HEK293T (cell line): ENCODE measurements around the gene DMD.

Experiments
- CTCF ChIA-PET: fragments of 350-600 bp; formaldehyde crosslinking; extraction: SDS; loops from one replicate; lab custom pipeline; 2021; ENCODE audit warnings: antibody characterized with exemption, inconsistent platforms; lab: Yijun Ruan, JAX
- POLR2A ChIA-PET: fragments of 350-600 bp; formaldehyde crosslinking; extraction: SDS; loops from one replicate; lab custom pipeline; 2020; ENCODE audit warnings: antibody characterized with exemption, inconsistent platforms; lab: Yijun Ruan, JAX
- DNase-seq: peaks from one replicate; pipeline ENCODE4 v3.0.0; 2012; ENCODE audit warnings: mixed read lengths; ENCODE audit errors: extremely low spot score
- ARNT ChIP-seq: fragments of 450-650 bp; IDR thresholded peaks from 2 replicates; pipeline ENCODE4 v1.6.1; 2017; ENCODE audit warnings: mild to moderate bottlenecking
- BHLHE40 ChIP-seq: fragments of 450-650 bp; IDR thresholded peaks from 2 replicates; pipeline ENCODE4 v1.6.1; 2016; ENCODE audit warnings: mild to moderate bottlenecking, moderate library complexity, borderline replicate concordance
- CTBP1 ChIP-seq: fragments of 450-650 bp; IDR thresholded peaks from 2 replicates; pipeline ENCODE4 v1.6.1; 2016; ENCODE audit warnings: borderline replicate concordance
- ELF4 ChIP-seq: fragments of 450-650 bp; IDR thresholded peaks from 2 replicates; pipeline ENCODE4 v1.6.1; 2017; ENCODE audit warnings: antibody characterized with exemption
- FOXA1 ChIP-seq: fragments of 450-650 bp; IDR thresholded peaks from 2 replicates; pipeline ENCODE4 v1.6.1; 2016; ENCODE audit warnings: mild to moderate bottlenecking
- FOXK2 ChIP-seq: fragments of 450-650 bp; IDR thresholded peaks from 2 replicates; pipeline ENCODE4 v1.6.1; 2016; ENCODE audit warnings: mild to moderate bottlenecking
- FOXM1 ChIP-seq: fragments of 450-650 bp; IDR thresholded peaks from 2 replicates; pipeline ENCODE4 v1.6.1; 2017; ENCODE audit warnings: mild to moderate bottlenecking, borderline replicate concordance
- HDGF ChIP-seq: fragments of 450-650 bp; IDR thresholded peaks from 2 replicates; pipeline ENCODE4 v1.6.1; 2017; ENCODE audit warnings: antibody characterized with exemption, borderline replicate concordance
- L3MBTL2 ChIP-seq: fragments of 450-650 bp; conservative IDR thresholded peaks from 2 replicates; pipeline ENCODE4 v1.6.1; 2016; ENCODE audit warnings: mild to moderate bottlenecking
- LEF1 ChIP-seq: fragments of 450-650 bp; IDR thresholded peaks from 2 replicates; pipeline ENCODE4 v1.6.1; 2017; ENCODE audit warnings: mild to moderate bottlenecking, borderline replicate concordance
- NFRKB ChIP-seq: fragments of 450-650 bp; IDR thresholded peaks from 2 replicates; pipeline ENCODE4 v1.6.1; 2016; ENCODE audit warnings: mild to moderate bottlenecking, moderate library complexity
- PKNOX1 ChIP-seq: fragments of 450-650 bp; IDR thresholded peaks from 2 replicates; pipeline ENCODE4 v1.6.1; 2016
- SP1 ChIP-seq: fragments of 450-650 bp; IDR thresholded peaks from 2 replicates; pipeline ENCODE4 v1.6.1; 2017
- SUZ12 ChIP-seq: fragments of 450-650 bp; IDR thresholded peaks from 2 replicates; pipeline ENCODE4 v1.6.1; 2016; ENCODE audit warnings: mild to moderate bottlenecking
- TARDBP ChIP-seq: fragments of 450-650 bp; IDR thresholded peaks from 2 replicates; pipeline ENCODE4 v1.6.1; 2016
- ZNF384 ChIP-seq: fragments of 450-650 bp; IDR thresholded peaks from 2 replicates; pipeline ENCODE4 v1.6.1; 2016

Gene DMD

GRCh38 chrX:31522760-31523159 lies 1688.6 kb downstream of the DMD start:
- DNase-seq, result no peak
- ChIA-PET CTCF (no interaction called here), POLR2A (no interaction called here)
- TF ChIP-seq CTBP1 (no peak), ZNF384 (no peak), SP1 (no peak), TARDBP (no peak), PKNOX1 (no peak), ELF4 (no peak), ARNT (no peak), L3MBTL2 (no peak), BHLHE40 (no peak), LEF1 (no peak), FOXK2 (no peak), FOXA1 (no peak), HDGF (no peak), FOXM1 (no peak)

GRCh38 chrX:31521941-31522340 lies 1689.4 kb downstream of the DMD start:
- POLR2A ChIA-PET, result no interaction called here
- CTCF ChIA-PET, result no interaction called here
- TF ChIP-seq L3MBTL2 (no peak), FOXM1 (no peak), ELF4 (no peak), FOXK2 (no peak), SP1 (no peak)
- no peak for DNase-seq

- TF ChIP-seq NFRKB (no peak), BHLHE40 (no peak), HDGF (no peak), CTBP1 (no peak), FOXA1 (no peak), SP1 (no peak), ELF4 (no peak), LEF1 (no peak), L3MBTL2 (no peak), FOXK2 (no peak), ZNF384 (no peak), PKNOX1 (no peak)
- DNase-seq, result no peak
- POLR2A ChIA-PET, result no interaction called here
- CTCF ChIA-PET, result no interaction called here
Observed at GRCh38 chrX:31516527-31516926, 1694.8 kb downstream of the DMD start.

- ChIA-PET POLR2A (no interaction called here), CTCF (no interaction called here)
- no peak for DNase-seq
- TF ChIP-seq ARNT, result no peak
Observed at GRCh38 chrX:31508338-31508737, 1703.0 kb downstream of the DMD start.

- no peak for DNase-seq
- POLR2A ChIA-PET, result no interaction called here
Observed at GRCh38 chrX:31506928-31507327, 1704.4 kb downstream of the DMD start.

GRCh38 chrX:31506360-31506759 lies 1705.0 kb downstream of the DMD start:
- POLR2A ChIA-PET, result no interaction called here
- DNase-seq, result no peak
- no peak for TF ChIP-seq CTBP1
- no peak for TF ChIP-seq ELF4
- no peak for TF ChIP-seq PKNOX1
- no peak for TF ChIP-seq SP1
- no peak for TF ChIP-seq FOXA1
- no peak for TF ChIP-seq BHLHE40
- TF ChIP-seq TARDBP, result no peak
- no peak for TF ChIP-seq LEF1
- TF ChIP-seq FOXM1, result no peak
- no peak for TF ChIP-seq L3MBTL2
- TF ChIP-seq ZNF384, result no peak
- TF ChIP-seq HDGF, result no peak
- no peak for TF ChIP-seq SUZ12
- TF ChIP-seq FOXK2, result no peak
- TF ChIP-seq NFRKB, result no peak
- TF ChIP-seq ARNT, result no peak
- CTCF ChIA-PET, result interaction anchor here (0.6 kb wide), 1 partner anchor 37 kb away, joined by 6 read pairs; no protein-coding TSS in a partner anchor

More at GRCh38 chrX:31506928-31507327, 1704.4 kb downstream of the DMD start:
- TF ChIP-seq ELF4, result no peak
- no peak for TF ChIP-seq LEF1
- TF ChIP-seq FOXM1, result no peak
- TF ChIP-seq SUZ12, result no peak
- no peak for TF ChIP-seq TARDBP
- TF ChIP-seq SP1, result no peak
- TF ChIP-seq FOXK2, result no peak
- TF ChIP-seq FOXA1, result no peak
- TF ChIP-seq ZNF384, result no peak
- TF ChIP-seq L3MBTL2, result no peak
- no peak for TF ChIP-seq ARNT
- TF ChIP-seq PKNOX1, result no peak
- no peak for TF ChIP-seq BHLHE40
- no peak for TF ChIP-seq CTBP1
- no peak for TF ChIP-seq HDGF
- CTCF ChIA-PET, result interaction anchor here (0.6 kb wide), 1 partner anchor 36 kb away, joined by 6 read pairs; no protein-coding TSS in a partner anchor
